Measurements from ENCODE around the gene UBXN11.

Gene UBXN11, protein sequence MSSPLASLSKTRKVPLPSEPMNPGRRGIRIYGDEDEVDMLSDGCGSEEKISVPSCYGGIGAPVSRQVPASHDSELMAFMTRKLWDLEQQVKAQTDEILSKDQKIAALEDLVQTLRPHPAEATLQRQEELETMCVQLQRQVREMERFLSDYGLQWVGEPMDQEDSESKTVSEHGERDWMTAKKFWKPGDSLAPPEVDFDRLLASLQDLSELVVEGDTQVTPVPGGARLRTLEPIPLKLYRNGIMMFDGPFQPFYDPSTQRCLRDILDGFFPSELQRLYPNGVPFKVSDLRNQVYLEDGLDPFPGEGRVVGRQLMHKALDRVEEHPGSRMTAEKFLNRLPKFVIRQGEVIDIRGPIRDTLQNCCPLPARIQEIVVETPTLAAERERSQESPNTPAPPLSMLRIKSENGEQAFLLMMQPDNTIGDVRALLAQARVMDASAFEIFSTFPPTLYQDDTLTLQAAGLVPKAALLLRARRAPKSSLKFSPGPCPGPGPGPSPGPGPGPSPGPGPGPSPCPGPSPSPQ

DNA sequence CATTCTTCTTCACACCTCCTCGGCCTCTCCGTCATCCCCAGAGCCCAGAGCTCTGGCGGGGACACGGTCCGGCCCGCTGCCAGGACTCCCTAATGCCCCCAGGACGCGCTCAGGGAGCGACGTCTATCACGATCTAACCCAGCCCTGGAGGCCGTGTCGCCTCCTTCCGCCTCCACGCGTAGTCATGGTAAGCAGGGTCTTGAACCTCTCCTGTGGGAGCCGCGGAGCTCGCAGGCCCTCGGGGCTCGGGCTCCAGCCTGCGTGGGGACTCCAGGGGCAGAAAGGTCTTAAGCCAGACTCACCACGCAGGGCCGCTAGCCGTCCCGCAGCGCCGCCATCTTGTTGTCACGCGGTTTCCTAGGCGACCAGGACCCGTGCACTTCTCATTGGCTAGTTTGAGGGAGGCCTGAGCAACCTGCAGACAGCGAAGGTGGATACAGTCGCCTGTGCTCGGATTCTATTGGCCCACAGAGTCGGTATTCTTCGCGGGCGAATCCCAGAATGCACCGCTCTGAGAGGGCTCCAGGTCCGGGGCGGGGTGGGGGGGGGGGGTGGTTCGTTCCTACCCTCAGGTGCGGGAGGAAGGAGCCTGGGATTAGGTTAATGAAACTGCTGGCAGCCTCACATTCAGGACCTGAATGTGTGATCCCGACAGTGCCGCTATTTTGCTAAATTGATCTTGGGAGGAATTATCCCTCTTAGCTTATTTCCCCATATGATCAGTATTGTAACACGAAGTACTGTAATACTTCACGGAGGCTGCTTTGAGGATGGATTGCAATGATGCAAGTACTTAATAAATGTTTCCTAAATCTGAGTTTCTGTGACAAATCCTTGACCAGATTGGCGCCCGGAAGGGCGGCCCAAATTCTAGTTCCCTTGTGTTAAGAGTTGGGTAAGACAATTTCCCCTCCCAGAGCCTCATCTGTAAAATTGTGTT is at the start of gene UBXN11:
UBXN11 (minus strand) TSS at position 347 of the 940 bp plus-strand sequence. CDS start 3,753 bp downstream, outside the sequence.
- Histone ChIP-seq H3K4me3 (peak within 1 kb of the TSS; percentile 75), H3K27ac (peak within 1 kb of the TSS; percentile 50 to 82)
- TF ChIP-seq, protein P1, sequence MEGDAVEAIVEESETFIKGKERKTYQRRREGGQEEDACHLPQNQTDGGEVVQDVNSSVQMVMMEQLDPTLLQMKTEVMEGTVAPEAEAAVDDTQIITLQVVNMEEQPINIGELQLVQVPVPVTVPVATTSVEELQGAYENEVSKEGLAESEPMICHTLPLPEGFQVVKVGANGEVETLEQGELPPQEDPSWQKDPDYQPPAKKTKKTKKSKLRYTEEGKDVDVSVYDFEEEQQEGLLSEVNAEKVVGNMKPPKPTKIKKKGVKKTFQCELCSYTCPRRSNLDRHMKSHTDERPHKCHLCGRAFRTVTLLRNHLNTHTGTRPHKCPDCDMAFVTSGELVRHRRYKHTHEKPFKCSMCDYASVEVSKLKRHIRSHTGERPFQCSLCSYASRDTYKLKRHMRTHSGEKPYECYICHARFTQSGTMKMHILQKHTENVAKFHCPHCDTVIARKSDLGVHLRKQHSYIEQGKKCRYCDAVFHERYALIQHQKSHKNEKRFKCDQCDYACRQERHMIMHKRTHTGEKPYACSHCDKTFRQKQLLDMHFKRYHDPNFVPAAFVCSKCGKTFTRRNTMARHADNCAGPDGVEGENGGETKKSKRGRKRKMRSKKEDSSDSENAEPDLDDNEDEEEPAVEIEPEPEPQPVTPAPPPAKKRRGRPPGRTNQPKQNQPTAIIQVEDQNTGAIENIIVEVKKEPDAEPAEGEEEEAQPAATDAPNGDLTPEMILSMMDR (IDR thresholded peaks at IDR 0.05): no peak
- peak; percentile 90 for DNase-seq (ENCODE audit: low spot score)

DNA sequence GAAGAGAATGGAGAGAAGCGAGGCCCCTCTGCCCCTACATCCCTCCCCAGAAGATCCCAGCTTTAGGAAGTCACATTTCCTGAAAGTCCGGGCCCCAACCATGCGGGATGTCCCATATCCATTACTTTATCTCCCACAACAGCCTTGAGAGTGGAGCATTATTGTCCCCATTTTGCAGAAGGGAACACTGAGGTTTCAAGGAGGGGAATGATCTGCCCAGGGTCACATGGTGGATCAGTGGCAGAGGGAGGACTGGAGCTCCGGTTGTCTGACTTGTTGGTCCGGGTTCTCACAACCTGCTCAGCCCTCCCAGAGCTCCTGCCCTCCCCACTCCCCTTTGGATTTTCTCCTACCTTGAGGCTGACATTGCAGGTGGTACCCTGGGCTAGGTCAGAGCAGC is 49.7 kb upstream of the UBXN11 start:
- H3K27ac ChIP-seq: no peak overlapping the region
- TF ChIP-seq, protein P1 (IDR thresholded peaks at IDR 0.05): no peak
- H3K4me3 ChIP-seq: no peak overlapping the region
- no peak for DNase-seq (ENCODE audit: low spot score)

DNA sequence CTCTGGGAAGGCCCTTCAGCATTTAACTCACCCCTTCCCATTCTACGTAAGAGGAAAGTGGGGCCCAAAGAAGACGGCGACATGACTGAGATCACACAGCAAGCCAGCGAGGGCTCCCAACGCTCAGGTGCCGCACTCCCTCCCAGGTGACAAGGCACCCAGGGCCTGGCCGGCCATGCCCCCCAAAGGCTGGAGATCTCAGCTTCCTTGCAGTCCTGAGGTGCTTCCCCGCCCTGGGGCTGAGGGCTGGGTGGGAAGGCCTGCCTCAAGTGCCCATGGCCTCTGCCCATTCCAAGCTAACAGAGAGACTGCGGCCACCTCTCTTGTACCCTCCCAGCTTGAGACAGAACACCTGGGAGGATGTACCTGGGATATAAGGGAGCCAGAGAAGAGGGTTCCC is 48.5 kb upstream of the UBXN11 start:
- no peak overlapping the region for H3K27ac ChIP-seq
- DNase-seq (ENCODE audit: low spot score): peak; percentile 69
- TF ChIP-seq, protein P1 (IDR thresholded peaks at IDR 0.05): no peak
- no peak overlapping the region for H3K4me3 ChIP-seq

DNA sequence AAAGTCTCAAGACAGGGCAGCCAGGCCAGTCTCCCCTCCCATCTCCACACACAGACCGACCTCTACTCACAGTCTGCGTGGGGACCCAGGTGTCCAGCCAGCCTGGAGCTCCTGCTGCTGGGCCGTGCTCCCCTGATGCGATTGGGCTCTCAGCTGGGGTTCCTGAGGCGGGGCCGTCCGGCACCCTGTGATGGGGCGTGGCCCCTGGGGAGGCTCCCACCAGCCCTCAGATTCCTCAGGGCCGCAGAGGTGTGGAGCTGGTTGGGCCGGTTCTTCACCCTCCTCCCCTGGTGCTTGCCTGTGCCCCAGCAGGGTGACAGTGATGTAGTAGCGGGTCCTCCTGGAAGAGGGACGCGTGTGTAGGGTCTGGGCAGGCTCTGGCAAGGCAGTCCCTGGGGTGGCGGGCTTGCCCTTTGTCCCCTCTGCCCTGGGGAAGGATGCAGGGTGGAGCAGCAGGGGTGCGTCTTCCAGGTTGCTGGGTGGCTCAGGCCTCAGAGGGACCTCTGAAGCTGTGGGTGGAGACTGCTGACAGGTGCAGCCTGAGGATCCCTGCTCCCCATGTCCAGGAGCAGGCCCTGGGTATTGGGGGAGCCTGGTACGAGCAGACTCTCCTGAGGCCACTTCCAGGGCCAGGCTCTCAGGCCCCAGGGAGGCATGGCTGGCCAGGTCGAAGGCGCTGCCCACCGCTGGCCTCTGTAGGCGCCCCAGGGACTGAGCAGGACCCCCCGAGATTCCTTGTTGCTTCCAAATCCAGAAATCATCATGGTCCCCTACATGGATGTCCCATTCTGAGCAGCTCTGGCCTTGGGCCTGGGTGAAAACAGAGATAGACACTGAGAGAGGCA is 47.8 kb upstream of the UBXN11 start, which contains the start of gene CRYBG2:
CRYBG2 (minus strand) TSS at position 155 of the 845 bp plus-strand sequence. CDS start 7,473 bp downstream, outside the sequence.
- TF ChIP-seq, protein P1 (IDR thresholded peaks at IDR 0.05): no peak
- Histone ChIP-seq H3K4me3 (no peak within 1 kb of the TSS), H3K27ac (no peak within 1 kb of the TSS)
- peak; percentile 45 for DNase-seq (ENCODE audit: low spot score)

DNA sequence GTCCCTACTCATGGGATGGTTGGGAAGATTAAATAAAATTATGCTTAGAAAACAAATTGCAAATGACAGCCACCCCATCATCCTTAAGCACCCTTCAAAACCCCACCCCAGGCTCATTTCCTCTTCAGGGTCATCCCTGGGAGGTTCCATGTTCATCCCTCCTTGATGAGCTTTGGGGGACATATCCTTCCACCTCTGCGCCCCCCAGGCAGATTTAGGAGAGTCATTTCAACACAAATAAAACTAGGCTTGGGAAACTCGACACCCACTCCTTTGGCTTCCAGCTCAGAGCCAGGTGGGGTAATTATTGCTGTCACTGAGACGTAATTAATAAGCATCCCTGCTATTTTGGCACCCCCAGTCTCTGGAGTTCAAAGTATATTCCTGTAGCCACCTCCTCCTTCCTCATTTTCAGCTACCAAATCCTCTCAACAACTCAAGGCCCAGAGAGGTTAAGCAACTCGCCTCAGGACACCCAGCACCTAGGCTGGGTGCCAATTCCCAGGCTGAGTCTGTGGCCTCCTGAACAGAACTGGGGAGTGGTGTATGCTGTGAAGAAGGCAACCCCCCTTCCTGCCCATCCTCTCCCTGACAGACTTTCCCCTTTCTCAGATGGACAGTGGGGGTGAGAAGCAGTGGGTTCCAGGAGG is 46.9 kb upstream of the UBXN11 start:
- TF ChIP-seq, protein P1 (IDR thresholded peaks at IDR 0.05): no peak
- Histone ChIP-seq H3K4me3 (no peak overlapping the region), H3K27ac (no peak overlapping the region)
- DNase-seq (ENCODE audit: low spot score): no peak

DNA sequence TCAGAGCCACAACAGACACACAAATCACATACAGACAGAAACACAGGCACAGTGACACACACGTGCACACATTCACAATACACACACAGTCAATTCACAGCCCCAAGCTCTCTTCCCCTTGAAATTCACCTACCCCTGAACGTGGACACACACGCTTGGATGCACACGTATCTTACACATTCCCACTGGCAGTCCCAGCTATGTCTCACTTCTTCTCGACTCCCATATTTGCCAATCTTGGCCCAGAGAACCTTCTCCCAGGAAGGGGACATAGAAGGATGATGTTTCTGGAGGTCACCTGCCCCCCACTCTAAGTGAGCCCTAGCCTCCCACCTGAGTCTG is 45.9 kb upstream of the UBXN11 start:
- TF ChIP-seq, protein P1 (IDR thresholded peaks at IDR 0.05): no peak
- H3K4me3 ChIP-seq: no peak overlapping the region
- H3K27ac ChIP-seq: no peak overlapping the region
- no peak for DNase-seq (ENCODE audit: low spot score)

All from coronary artery (tissue), 2 donors.